Progenitor cell of endocrine pancreas (in vitro differentiated cells): ENCODE results near the gene TMPRSS11E. TPM values are rescaled to one million over a fixed set of nuclear protein-coding genes. Genes with fewer than 3 reads are reported as not detected.

Source experiments
- DNase-seq: peaks from one replicate; pipeline ENCODE4 v3.0.0; 2021; ENCODE audit warnings: low spot score; ENCODE audit not compliant: unreplicated experiment
- H3K27ac Mint-ChIP-seq: 2 replicates; pipeline ENCODE4 v1.8.0; 2021; ENCODE audit warnings: mild to moderate bottlenecking, moderate library complexity, mixed read lengths
- H3K27me3 Mint-ChIP-seq: 2 replicates; pipeline ENCODE4 v1.8.0; 2021; ENCODE audit warnings: mixed read lengths
- H3K36me3 Mint-ChIP-seq: 2 replicates; pipeline ENCODE4 v1.8.0; 2022; ENCODE audit warnings: mixed read lengths; ENCODE audit not compliant: insufficient read depth
- H3K4me1 Mint-ChIP-seq: 2 replicates; pipeline ENCODE4 v1.8.0; 2021; ENCODE audit warnings: low read depth, mixed read lengths
- H3K4me3 Mint-ChIP-seq: 2 replicates; pipeline ENCODE4 v1.8.0; 2021; ENCODE audit warnings: low read depth, mild to moderate bottlenecking, moderate library complexity, mixed read lengths
- H3K9me3 Mint-ChIP-seq: 2 replicates; pipeline ENCODE4 v1.8.0; 2021; ENCODE audit warnings: low read depth, mixed read lengths
- total RNA-seq: library from RNA; stranded (reverse); gene quantifications from 2 replicates; pipeline ENCODE4 v1.2.1, GENCODE V29; 2021
- TF ChIP-seq, protein P1 (sequence below): fragments of 200-600 bp; sonication (generic); IDR thresholded peaks from one replicate; pipeline ENCODE4 v1.5.0; 2021; ENCODE audit warnings: antibody characterized with exemption, mild to moderate bottlenecking; ENCODE audit not compliant: unreplicated experiment

The TMPRSS11E gene
- total RNA-seq, 1 donor from 2014 or later: 0.12 TPM

DNA sequence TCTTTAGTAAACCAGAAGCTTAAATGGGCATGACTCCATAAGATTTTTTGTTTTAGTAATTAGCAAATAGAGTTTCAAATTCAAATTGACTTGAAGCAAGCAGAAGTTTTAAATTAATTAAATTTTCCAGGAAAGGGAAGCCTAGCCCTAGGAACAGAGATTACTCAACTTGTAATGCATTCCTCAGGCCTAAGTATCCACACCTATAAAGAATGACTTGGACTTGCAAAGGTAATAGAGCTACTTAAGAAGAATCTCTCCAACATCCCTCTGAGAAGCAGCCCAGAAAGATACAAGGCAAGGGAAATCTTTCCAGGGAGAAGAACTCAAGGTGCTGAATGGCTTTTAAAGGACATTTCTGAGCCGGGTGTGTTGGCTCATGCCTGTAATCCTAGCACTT, 16.9 kb upstream of the TMPRSS11E start:
- Mint-ChIP-seq H3K9me3 (peaks cover 2% of the 10 kb centered on the region), H3K36me3 (no peaks in the 10 kb centered on the region), H3K27ac (no peak overlapping the region), H3K4me1 (peaks cover 4% of the 10 kb centered on the region), H3K27me3 (no peaks in the 10 kb centered on the region), H3K4me3 (no peak overlapping the region)
- TF ChIP-seq, protein P1, sequence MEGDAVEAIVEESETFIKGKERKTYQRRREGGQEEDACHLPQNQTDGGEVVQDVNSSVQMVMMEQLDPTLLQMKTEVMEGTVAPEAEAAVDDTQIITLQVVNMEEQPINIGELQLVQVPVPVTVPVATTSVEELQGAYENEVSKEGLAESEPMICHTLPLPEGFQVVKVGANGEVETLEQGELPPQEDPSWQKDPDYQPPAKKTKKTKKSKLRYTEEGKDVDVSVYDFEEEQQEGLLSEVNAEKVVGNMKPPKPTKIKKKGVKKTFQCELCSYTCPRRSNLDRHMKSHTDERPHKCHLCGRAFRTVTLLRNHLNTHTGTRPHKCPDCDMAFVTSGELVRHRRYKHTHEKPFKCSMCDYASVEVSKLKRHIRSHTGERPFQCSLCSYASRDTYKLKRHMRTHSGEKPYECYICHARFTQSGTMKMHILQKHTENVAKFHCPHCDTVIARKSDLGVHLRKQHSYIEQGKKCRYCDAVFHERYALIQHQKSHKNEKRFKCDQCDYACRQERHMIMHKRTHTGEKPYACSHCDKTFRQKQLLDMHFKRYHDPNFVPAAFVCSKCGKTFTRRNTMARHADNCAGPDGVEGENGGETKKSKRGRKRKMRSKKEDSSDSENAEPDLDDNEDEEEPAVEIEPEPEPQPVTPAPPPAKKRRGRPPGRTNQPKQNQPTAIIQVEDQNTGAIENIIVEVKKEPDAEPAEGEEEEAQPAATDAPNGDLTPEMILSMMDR: no peak
- no peak for DNase-seq

DNA sequence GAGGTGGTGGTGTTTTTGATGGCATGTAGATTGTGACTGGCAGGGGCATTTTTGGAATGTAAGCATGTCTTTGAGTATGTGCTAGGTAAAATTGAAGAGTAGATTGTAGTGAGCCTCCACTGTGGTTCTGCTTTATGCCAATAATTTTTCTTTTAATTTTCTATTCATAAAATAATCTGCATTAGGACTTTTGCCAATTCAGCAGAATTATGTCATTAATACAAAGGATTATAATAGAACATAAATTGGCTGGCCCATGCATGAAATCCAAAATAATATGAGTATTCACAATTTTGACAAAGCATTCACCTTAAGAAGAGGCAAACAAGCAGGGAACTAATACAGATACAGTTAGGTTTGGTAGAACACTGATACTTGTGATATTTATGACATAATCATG, 14.9 kb upstream of the TMPRSS11E start:
- Mint-ChIP-seq H3K27ac (no peak overlapping the region), H3K4me1 (peaks cover 4% of the 10 kb centered on the region), H3K27me3 (no peaks in the 10 kb centered on the region), H3K4me3 (no peak overlapping the region), H3K9me3 (peaks cover 2% of the 10 kb centered on the region), H3K36me3 (no peaks in the 10 kb centered on the region)
- no peak for DNase-seq
- TF ChIP-seq, protein P1: no peak

DNA sequence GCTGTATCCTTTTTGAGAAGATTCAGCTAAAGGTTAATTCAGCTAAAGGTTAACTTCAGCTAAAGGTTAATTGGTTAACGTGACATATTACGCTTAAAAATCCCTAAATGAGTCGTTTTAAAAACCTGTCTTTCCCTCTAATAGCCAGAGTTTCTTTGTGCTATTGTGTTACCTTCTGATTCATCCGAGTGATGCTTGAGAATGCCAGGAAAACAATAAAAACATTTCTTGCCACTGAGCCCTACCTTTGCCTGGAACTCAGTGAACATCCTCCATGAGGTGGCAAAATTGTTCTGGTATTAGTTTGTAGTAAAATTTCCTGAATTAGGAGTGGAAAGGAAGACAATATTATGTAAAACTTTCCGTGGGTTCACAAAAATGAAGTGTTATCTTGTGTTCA, 13.7 kb upstream of the TMPRSS11E start:
- H3K9me3 Mint-ChIP-seq: peaks cover 2% of the 10 kb centered on the region
- H3K27ac Mint-ChIP-seq: no peak overlapping the region
- peaks cover 3% of the 10 kb centered on the region for H3K4me1 Mint-ChIP-seq
- no peak for DNase-seq
- no peaks in the 10 kb centered on the region for H3K27me3 Mint-ChIP-seq
- TF ChIP-seq, protein P1: no peak
- no peak overlapping the region for H3K4me3 Mint-ChIP-seq
- no peaks in the 10 kb centered on the region for H3K36me3 Mint-ChIP-seq

DNA sequence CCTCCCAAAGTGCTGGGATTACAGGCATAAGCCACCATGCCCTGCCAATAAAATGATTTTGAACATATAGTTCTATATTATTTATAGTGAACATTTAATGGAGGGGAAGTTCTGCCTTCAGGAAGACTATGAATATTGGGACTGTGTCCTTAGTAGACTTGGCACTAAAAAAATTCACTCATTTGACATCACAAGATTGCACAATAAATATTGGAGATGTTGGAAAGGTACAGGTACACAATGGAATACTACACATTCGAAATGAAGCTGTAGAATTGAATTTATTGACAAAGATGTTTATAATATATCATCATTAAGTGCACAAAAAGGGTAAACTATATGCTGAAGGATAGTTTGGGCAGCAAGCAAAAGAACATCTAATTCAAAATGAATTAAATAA, 13.0 kb upstream of the TMPRSS11E start:
- no peak for DNase-seq
- no peak overlapping the region for H3K4me3 Mint-ChIP-seq
- TF ChIP-seq, protein P1: no peak
- no peaks in the 10 kb centered on the region for H3K27me3 Mint-ChIP-seq
- peaks cover 2% of the 10 kb centered on the region for H3K9me3 Mint-ChIP-seq
- no peak overlapping the region for H3K27ac Mint-ChIP-seq
- H3K36me3 Mint-ChIP-seq: no peaks in the 10 kb centered on the region
- H3K4me1 Mint-ChIP-seq: no peaks in the 10 kb centered on the region

DNA sequence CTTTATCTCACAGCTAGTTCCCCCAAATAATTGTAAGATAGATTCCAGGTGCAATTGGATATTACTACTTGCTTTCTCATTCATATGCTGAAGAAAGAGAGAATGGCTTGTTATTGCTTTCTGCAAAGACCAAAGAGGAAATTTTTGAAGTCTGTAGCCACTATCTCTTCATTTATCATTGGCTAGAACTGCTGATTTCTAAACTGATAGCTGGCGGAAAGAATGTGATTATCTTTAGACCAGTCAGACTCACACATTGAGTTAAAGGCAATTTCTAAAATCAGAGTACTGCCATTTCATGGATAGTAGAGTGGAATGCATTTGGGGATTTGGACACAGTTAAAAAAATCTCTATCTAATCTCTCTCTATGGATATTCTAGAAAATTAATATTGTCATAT, 12.4 kb upstream of the TMPRSS11E start:
- H3K27me3 Mint-ChIP-seq: no peaks in the 10 kb centered on the region
- no peaks in the 10 kb centered on the region for H3K4me1 Mint-ChIP-seq
- H3K36me3 Mint-ChIP-seq: no peaks in the 10 kb centered on the region
- no peak for DNase-seq
- no peak overlapping the region for H3K4me3 Mint-ChIP-seq
- TF ChIP-seq, protein P1: no peak
- H3K27ac Mint-ChIP-seq: no peak overlapping the region
- peaks cover 2% of the 10 kb centered on the region for H3K9me3 Mint-ChIP-seq
